ENCODE measurements around the gene ZNF541. TPM values are rescaled to one million over a fixed set of nuclear protein-coding genes. Genes with fewer than 3 reads are reported as not detected.
"Not testable (repeated sequence)": the region's sequence is repeated elsewhere in the genome, so short reads cannot be mapped to it uniquely, and the experiment has no call there.

The ZNF541 gene
- total RNA-seq, 1 donor from 2014 or later = not detected

GRCh38 chr19:47601180-47601904, 28.4 kb upstream of the ZNF541 start:
- DNase-seq (ENCODE audit: extremely low spot score, unreplicated experiment) = no peak
- Mint-ChIP-seq H3K9me3 (no peaks in the 10 kb centered on the region), H3K27me3 (peaks cover 6% of the 10 kb centered on the region), H3K36me3 (no peaks in the 10 kb centered on the region), H3K4me1 (ENCODE audit: unreplicated experiment) (peaks cover 17% of the 10 kb centered on the region), H3K27ac (peak overlapping the region; percentile 95), H3K4me3 (peak overlapping the region; percentile 90)
- TF ChIP-seq, protein P1, sequence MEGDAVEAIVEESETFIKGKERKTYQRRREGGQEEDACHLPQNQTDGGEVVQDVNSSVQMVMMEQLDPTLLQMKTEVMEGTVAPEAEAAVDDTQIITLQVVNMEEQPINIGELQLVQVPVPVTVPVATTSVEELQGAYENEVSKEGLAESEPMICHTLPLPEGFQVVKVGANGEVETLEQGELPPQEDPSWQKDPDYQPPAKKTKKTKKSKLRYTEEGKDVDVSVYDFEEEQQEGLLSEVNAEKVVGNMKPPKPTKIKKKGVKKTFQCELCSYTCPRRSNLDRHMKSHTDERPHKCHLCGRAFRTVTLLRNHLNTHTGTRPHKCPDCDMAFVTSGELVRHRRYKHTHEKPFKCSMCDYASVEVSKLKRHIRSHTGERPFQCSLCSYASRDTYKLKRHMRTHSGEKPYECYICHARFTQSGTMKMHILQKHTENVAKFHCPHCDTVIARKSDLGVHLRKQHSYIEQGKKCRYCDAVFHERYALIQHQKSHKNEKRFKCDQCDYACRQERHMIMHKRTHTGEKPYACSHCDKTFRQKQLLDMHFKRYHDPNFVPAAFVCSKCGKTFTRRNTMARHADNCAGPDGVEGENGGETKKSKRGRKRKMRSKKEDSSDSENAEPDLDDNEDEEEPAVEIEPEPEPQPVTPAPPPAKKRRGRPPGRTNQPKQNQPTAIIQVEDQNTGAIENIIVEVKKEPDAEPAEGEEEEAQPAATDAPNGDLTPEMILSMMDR (conservative IDR thresholded peaks at IDR 0.05) = no peak

GRCh38 chr19:47600246-47601179, 27.6 kb upstream of the ZNF541 start:
- TF ChIP-seq, protein P1 (conservative IDR thresholded peaks at IDR 0.05) = no peak
- peak overlapping the region; percentile 95 for H3K27ac Mint-ChIP-seq
- no peaks in the 10 kb centered on the region for H3K36me3 Mint-ChIP-seq
- peak overlapping the region; percentile 90 for H3K4me3 Mint-ChIP-seq
- peak; percentile 98 for DNase-seq (ENCODE audit: extremely low spot score, unreplicated experiment)
- H3K9me3 Mint-ChIP-seq = no peaks in the 10 kb centered on the region
- peaks cover 6% of the 10 kb centered on the region for H3K27me3 Mint-ChIP-seq
- peaks cover 17% of the 10 kb centered on the region for H3K4me1 Mint-ChIP-seq (ENCODE audit: unreplicated experiment)

GRCh38 chr19:47599671-47600245, 26.8 kb upstream of the ZNF541 start:
- not testable (repeated sequence) for DNase-seq (ENCODE audit: extremely low spot score, unreplicated experiment); H3K9me3 Mint-ChIP-seq; H3K27me3 Mint-ChIP-seq; H3K36me3 Mint-ChIP-seq
- H3K27ac Mint-ChIP-seq = peak overlapping the region; percentile 95
- peaks cover 17% of the 10 kb centered on the region for H3K4me1 Mint-ChIP-seq (ENCODE audit: unreplicated experiment)
- H3K4me3 Mint-ChIP-seq = peak overlapping the region; percentile 90

GRCh38 chr19:47598407-47599349, 25.7 kb upstream of the ZNF541 start:
- TF ChIP-seq, protein P1 (conservative IDR thresholded peaks at IDR 0.05) = no peak
- peak overlapping the region; percentile 95 for H3K27ac Mint-ChIP-seq
- no peak for DNase-seq (ENCODE audit: extremely low spot score, unreplicated experiment)
- H3K36me3 Mint-ChIP-seq = no peaks in the 10 kb centered on the region
- H3K9me3 Mint-ChIP-seq = no peaks in the 10 kb centered on the region
- H3K4me1 Mint-ChIP-seq (ENCODE audit: unreplicated experiment) = peaks cover 17% of the 10 kb centered on the region
- peaks cover 6% of the 10 kb centered on the region for H3K27me3 Mint-ChIP-seq
- H3K4me3 Mint-ChIP-seq = peak overlapping the region; percentile 90

DNA sequence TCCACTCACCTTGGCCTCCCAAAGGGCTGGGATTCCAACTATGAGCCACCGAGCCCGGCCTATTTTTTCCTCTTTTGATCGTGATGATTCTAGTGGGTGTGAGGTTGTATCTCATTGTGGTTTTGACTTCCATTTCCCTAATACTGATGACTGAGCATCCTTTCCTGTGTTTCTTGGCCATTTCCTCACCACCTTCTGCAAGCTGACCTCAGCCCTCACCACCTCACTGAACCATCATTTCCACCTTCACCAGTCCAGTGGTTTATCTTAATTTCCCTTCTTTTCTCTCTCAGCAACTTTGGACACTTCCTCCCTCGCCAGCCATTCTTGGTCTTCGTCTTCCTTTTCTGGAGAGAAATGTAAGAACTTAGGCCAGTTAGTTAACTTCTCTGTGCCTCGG, 23.0 kb upstream of the ZNF541 start:
- TF ChIP-seq, protein P1 (conservative IDR thresholded peaks at IDR 0.05) = no peak
- H3K9me3 Mint-ChIP-seq = no peaks in the 10 kb centered on the region

More for the DNA sequence above, 23.0 kb upstream of the ZNF541 start:
- Mint-ChIP-seq H3K27me3 (peaks cover 6% of the 10 kb centered on the region), H3K4me1 (ENCODE audit: unreplicated experiment) (peaks cover 17% of the 10 kb centered on the region), H3K4me3 (no peak overlapping the region), H3K36me3 (no peaks in the 10 kb centered on the region), H3K27ac (no peak overlapping the region)
- DNase-seq (ENCODE audit: extremely low spot score, unreplicated experiment) = no peak
